KOPT-K1 (cell line): ENCODE measurements around the gene EFCAB14.
A peak's percentile ranks its signal among the peaks of the same experiment; 100 is the strongest.
"Not testable (repeated sequence)": the region's sequence is repeated elsewhere in the genome, so short reads cannot be mapped to it uniquely, and the experiment has no call there.

Source experiments
- H3K27ac ChIP-seq: fragments of 200-600 bp; sonication (generic); 2 replicates; pipeline ENCODE4 v1.5.1; 2016; ENCODE audit warnings: antibody characterized with exemption, mild to moderate bottlenecking, low read depth, low read length; ENCODE audit not compliant: poor library complexity, severe bottlenecking
- H3K36me3 ChIP-seq: fragments of 200-600 bp; sonication (generic); 2 replicates; pipeline ENCODE4 v1.5.1; 2017; ENCODE audit warnings: antibody characterized with exemption, mild to moderate bottlenecking, low read length, moderate library complexity; ENCODE audit not compliant: insufficient read depth
- H3K9me3 ChIP-seq: fragments of 200-600 bp; sonication (generic); 2 replicates; pipeline ENCODE4 v1.5.1; 2017; ENCODE audit warnings: antibody characterized with exemption, low read length, mild to moderate bottlenecking; ENCODE audit not compliant: insufficient read depth, poor library complexity, severe bottlenecking

The EFCAB14 gene

DNA sequence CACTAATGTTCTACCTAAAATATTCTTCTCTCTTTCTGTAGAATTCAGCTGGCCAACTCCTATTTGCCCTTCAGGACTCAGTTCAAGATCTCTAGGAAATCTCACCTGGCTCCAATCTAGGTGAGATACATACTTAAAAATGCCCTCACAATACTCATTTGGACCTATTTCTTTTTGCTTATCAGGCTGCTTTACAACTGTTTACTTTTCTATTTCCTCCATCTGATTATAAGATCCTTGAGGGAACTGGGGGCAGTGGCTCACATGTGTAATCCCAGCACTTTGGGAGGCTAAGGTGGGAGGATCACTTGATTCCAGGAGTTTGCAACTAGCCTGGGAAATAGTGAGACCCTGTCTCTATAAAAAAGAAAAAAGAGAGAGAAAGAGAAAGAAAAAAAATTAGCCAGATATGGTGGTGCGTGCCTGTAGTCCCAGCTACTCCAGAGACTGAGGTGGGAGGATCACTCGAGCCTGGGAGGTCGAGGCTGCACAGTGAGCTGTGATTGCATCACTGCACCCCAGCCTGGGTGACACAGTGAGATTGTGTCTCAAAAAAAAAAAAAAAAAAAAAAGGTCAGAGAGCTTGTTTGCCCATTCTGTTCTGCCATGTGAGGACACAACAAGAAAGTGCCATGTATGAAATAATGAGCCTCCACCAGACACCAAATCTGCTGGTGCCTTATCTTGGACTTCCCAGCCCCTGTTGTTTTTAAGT lies 14.8 kb downstream of the EFCAB14 start:
- Histone ChIP-seq H3K27ac (no peak overlapping the region), H3K36me3 (peaks cover 95% of the 10 kb centered on the region), H3K9me3 (no peaks in the 10 kb centered on the region)

DNA sequence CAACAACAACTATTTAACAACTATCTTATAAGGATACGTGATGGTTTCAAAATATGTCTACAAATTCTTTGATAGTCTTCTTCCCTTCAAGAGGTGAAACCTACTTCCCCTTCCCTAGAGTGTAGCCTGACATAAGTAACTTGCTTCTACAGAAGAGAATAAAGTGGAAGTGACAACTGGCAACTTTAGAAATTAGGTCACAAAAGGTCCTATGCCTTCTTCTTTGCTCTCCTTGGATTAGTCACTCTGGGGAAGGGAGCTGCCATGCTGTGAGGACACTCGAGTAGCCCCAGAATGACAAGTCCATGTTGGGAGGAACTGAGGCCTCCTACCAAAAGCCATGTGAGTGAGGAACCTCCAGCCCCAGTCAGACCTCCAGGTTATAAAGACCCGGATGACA lies 19.2 kb downstream of the EFCAB14 start:
- Histone ChIP-seq H3K36me3 (peaks cover 94% of the 10 kb centered on the region), H3K9me3 (no peaks in the 10 kb centered on the region), H3K27ac (no peak overlapping the region)

DNA sequence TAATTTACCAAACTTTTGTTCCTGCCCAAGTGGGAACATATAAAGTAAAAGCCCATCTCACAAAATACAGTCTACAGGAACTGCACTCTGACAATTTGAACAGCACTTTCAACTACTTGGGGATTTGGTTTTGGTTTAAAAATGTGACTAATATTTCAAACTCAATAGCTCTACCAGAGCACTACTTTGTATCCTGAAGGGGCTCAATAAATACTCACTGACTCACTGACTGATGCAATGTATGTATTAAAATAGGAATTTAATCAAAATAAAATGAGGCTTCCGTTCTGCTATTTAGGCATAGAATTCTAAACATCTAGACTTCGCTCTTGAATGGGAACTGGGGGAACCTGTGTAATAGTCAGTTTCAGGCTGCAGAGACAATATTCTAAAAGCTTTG lies 21.9 kb downstream of the EFCAB14 start:
- Histone ChIP-seq H3K27ac (no peak overlapping the region), H3K36me3 (peaks cover 78% of the 10 kb centered on the region), H3K9me3 (no peaks in the 10 kb centered on the region)

DNA sequence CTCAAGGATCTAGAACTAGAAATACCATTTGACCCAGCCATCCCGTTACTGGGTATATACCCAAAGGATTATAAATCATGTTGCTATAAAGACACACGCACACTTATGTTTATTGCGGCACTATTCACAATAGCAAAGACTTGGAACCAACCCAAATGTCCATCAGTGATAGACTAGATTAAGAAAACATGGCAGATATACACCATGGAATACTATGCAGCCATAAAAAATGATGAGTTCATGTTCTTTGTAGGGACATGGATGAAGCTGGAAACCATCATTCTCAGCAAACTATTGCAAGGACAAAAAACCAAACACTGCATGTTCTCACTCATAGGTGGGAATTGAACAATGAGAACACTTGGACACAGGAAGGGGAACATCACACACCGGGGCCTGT lies 24.2 kb downstream of the EFCAB14 start:
- not testable (repeated sequence) for H3K9me3 ChIP-seq, H3K27ac ChIP-seq
- peaks cover 78% of the 10 kb centered on the region for H3K36me3 ChIP-seq

DNA sequence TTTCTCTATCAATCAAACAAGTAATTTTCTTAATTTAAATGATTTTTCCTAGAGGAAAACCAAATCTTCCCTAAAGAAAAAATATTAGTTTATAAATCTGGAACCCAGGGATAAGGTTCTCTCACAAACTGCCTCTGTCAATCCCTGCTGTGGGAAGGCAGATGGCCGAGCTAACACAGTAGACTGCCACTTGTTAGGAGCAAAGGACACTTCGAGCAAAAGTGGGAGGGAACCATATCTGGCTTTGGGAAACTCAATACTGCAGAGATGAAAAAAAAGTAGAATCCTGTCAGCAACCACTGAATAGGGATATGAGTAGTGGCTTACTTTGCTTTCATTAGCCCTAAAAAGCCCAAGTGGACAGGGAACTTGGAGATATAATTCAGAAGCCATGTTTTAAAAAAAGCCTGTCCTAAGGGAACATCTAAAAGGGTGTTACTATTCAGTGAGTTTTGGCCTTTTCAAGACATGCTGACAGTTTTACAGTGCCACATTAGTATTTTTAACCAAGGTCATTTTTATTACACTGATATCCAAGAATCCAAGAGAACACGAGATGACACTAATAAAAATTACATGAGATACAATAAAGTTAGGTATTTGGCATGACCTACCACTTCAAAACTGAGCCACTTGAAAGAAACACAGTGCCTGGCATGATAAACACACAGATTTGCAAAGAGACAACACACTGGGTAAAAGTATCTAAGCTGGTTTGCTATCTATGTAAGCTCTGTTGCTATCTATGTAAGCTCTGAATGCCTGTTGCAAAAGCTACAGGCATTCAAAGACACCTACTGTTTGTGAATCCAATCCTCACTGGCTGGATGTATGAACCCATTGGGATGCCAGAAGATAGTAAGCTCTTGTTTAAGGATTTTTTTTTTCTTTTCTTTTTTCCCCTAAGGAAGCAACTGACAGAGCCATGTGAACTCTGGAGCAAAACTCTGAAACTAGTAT lies 25.8 kb downstream of the EFCAB14 start:
- H3K27ac ChIP-seq, result no peak overlapping the region
- H3K9me3 ChIP-seq, result no peaks in the 10 kb centered on the region
- peaks cover 74% of the 10 kb centered on the region for H3K36me3 ChIP-seq

GRCh38 chr1:46691997-46692790 lies 26.7 kb downstream of the EFCAB14 start:
- no peaks in the 10 kb centered on the region for H3K9me3 ChIP-seq
- H3K36me3 ChIP-seq, result peaks cover 75% of the 10 kb centered on the region
- no peak overlapping the region for H3K27ac ChIP-seq

DNA sequence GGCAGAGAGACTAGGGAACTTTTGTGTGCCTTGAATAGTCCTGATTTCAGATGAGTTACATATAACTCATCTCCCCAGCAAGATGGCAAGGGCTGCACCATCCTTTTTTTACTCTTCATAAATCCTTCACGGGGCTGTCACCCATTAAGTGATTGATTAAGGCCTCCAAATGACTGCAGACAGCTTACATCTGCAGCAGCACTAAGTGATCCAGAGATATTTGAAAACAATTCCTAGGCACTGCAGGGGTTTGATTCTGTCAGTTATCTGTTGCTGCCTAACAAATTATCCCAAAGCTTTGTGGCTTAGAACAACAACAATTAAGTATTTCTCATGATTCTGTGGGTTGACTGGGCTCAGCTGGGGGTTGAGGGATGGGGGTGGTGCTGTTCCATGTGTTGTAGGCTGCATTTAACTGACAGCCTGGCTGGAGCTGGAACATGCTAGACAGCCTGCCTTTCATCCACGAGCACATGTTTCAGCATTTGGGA lies 27.9 kb downstream of the EFCAB14 start:
- H3K9me3 ChIP-seq, result no peaks in the 10 kb centered on the region
- H3K27ac ChIP-seq, result peak overlapping the region; percentile 42
- H3K36me3 ChIP-seq, result peaks cover 76% of the 10 kb centered on the region

- peaks cover 76% of the 10 kb centered on the region for H3K36me3 ChIP-seq
- peak overlapping the region; percentile 50 for H3K27ac ChIP-seq
- no peaks in the 10 kb centered on the region for H3K9me3 ChIP-seq
Measured at GRCh38 chr1:46689897-46690296, 29.0 kb downstream of the EFCAB14 start.

DNA sequence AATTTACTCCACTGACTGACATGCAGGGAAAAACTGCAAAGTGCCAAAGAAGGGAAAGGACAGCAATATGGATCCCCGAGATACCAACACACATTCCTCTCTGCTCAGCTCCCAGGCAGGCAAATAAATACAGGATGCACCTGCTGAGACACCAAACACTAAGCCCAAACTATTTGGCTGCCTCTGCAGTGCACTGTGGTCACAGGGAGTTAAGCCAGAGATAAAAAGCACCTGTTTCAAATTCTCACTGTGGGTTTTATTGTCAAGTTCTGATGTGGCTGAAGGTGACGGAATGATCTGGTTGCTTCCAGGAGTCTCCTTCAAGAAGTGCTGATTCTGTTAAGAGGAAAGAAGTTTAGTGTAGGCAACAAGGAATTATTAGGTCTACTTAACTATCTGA lies 29.6 kb downstream of the EFCAB14 start:
- H3K27ac ChIP-seq, result peak overlapping the region; percentile 50
- H3K9me3 ChIP-seq, result no peaks in the 10 kb centered on the region
- peaks cover 81% of the 10 kb centered on the region for H3K36me3 ChIP-seq

- H3K27ac ChIP-seq, result peak overlapping the region; percentile 50
- peaks cover 93% of the 10 kb centered on the region for H3K36me3 ChIP-seq
Measured at GRCh38 chr1:46687921-46688509, 30.9 kb downstream of the EFCAB14 start.

DNA sequence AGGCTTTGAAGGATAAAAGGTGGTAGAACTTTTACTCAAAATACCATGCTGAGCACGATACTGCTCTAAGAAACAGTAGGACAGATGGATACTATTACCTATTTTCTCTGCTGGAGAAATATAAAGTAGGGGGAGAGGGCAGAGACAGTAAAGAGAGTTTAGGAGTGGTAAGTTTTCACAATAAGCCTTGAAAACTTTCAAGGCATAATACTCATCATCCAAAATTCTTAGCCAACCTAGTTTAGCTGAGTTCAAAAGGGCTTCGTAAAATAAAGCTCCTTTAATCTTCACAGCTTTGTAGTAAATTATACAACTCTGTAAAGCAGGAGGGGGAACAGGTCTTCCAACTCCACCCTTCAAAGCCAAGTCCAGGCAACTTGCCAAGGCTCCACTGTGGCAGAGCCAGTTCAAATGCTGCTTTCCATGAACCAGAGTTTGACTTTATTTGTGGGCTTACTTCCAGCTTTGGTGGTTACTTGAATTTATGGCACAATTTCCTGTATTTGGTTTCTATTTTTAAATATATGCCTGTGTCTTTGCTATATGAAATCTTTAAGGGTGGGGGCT lies 31.7 kb downstream of the EFCAB14 start:
- Histone ChIP-seq H3K36me3 (peaks cover 93% of the 10 kb centered on the region), H3K9me3 (no peaks in the 10 kb centered on the region), H3K27ac (peak overlapping the region; percentile 50)

More at GRCh38 chr1:46687921-46688509, 30.9 kb downstream of the EFCAB14 start:
- H3K9me3 ChIP-seq, result no peaks in the 10 kb centered on the region

GRCh38 chr1:46686255-46686654 lies 32.7 kb downstream of the EFCAB14 start:
- Histone ChIP-seq H3K27ac (peak overlapping the region; percentile 50), H3K36me3 (peaks cover 93% of the 10 kb centered on the region), H3K9me3 (no peaks in the 10 kb centered on the region)

- Histone ChIP-seq H3K36me3 (peaks cover 96% of the 10 kb centered on the region), H3K9me3 (no peaks in the 10 kb centered on the region), H3K27ac (no peak overlapping the region)
Measured at GRCh38 chr1:46684670-46685069, 34.2 kb downstream of the EFCAB14 start.

- Histone ChIP-seq H3K27ac (no peak overlapping the region), H3K36me3 (peaks cover 100% of the 10 kb centered on the region)
Measured at GRCh38 chr1:46682064-46682463, 36.9 kb downstream of the EFCAB14 start.

More at GRCh38 chr1:46682064-46682463, 36.9 kb downstream of the EFCAB14 start:
- H3K9me3 ChIP-seq, result no peaks in the 10 kb centered on the region
